ENCODE data around the gene TDRD15. TPM values are rescaled to one million over a fixed set of nuclear protein-coding genes. Genes with fewer than 3 reads are reported as not detected.
"Not testable (repeated sequence)": the region's sequence is repeated elsewhere in the genome, so short reads cannot be mapped to it uniquely, and the experiment has no call there.

Gene TDRD15
- total and polyA plus RNA-seq, 2 donors: 0.05 to 0.07 TPM

DNA sequence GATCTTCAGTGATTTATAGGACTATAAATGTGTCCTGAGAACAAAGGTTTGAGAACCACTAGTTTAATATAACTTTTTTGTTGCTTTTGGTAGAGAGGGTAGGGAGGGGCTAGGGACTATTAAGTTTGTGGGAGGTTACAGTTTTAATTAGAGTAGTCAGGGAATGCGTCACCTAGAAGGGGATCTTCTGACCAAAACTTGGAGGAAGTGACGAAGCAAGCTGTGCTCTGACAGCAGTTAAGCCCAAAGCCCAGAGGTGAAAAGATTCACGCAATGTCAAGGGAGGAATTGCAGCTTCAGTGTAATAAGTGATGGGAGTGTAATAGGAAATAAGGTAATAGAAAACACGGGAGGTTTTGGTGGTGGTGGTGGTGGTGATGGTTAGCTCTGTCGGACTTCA, 8.1 kb downstream of the TDRD15 start:
- DNase-seq (ENCODE audit: low read depth in 6 of 9, low spot score in 9 of 9): no peak
- no peaks in the 10 kb centered on the region for H3K36me3 ChIP-seq (ENCODE audit: control insufficient read depth in 2 of 2, insufficient read depth in 2 of 2, low read length in 1 of 2)
- H3K4me1 ChIP-seq (ENCODE audit: control insufficient read depth in 2 of 2, insufficient read depth in 2 of 2, low read length in 2 of 2): no peaks in the 10 kb centered on the region
- H3K4me3 ChIP-seq (ENCODE audit: low read length in 2 of 2): no peak overlapping the region
- 84% methylated on average over 5 of the region's 5 CpGs for WGBS
- no peak overlapping the region for H3K27ac ChIP-seq (ENCODE audit: low read depth in 1 of 2, low read length in 1 of 2)
- no peaks in the 10 kb centered on the region for H3K9me3 ChIP-seq (ENCODE audit: control insufficient read depth in 2 of 2, insufficient read depth in 1 of 2, low read length in 1 of 2)
- no peaks in the 10 kb centered on the region for H3K27me3 ChIP-seq (ENCODE audit: control insufficient read depth in 2 of 2, insufficient read depth in 1 of 2, low read length in 1 of 2)

DNA sequence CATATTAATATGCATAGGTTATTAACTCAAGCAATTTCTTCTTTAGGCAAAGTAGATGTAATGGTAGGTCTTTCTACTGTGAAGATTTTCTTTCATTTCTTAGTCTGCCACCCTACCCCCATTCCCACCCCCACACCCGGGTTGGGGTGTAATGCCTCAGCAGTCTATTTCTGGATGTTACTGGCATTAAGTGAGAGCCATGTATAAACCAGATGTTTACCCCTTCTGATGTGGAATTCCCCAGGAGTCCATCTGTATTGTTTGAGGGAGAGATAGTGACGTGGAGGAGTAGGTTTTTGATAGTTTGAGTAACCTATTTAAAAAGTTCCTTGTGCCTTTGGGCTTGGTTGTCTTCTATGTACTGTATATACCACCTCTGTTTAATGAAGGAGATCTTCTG, 11.8 kb downstream of the TDRD15 start:
- no peaks in the 10 kb centered on the region for H3K36me3 ChIP-seq (ENCODE audit: control insufficient read depth in 2 of 2, insufficient read depth in 2 of 2, low read length in 1 of 2)

DNA sequence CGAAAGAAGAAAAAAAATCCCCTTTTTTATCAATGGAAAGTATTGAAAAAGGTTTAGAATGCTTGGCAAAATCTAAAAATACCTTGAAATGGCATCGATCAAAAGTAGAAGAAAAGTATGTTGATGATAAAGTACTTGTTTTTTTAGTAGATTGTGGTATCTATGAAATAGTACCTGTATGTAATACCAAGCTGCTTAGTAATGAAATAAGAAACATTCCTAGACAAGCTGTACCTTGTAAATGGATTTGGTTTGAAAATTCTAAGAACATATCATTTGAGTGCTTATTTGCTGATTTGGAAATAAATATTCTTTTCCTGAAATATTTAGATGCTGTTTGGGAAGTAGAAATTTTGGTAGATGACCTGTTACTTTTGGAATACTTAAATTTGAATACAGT, 18.4 kb downstream of the TDRD15 start:
- Histone ChIP-seq H3K4me1 (ENCODE audit: control insufficient read depth in 2 of 2, insufficient read depth in 2 of 2, low read length in 2 of 2) (no peaks in the 10 kb centered on the region), H3K27ac (ENCODE audit: low read depth in 1 of 2, low read length in 1 of 2) (no peak overlapping the region), H3K4me3 (ENCODE audit: low read length in 2 of 2) (no peak overlapping the region), H3K9me3 (ENCODE audit: control insufficient read depth in 2 of 2, insufficient read depth in 1 of 2, low read length in 1 of 2) (no peaks in the 10 kb centered on the region), H3K27me3 (ENCODE audit: control insufficient read depth in 2 of 2, insufficient read depth in 1 of 2, low read length in 1 of 2) (no peaks in the 10 kb centered on the region), H3K36me3 (ENCODE audit: control insufficient read depth in 2 of 2, insufficient read depth in 2 of 2, low read length in 1 of 2) (no peaks in the 10 kb centered on the region)
- no peak for DNase-seq (ENCODE audit: low read depth in 6 of 9, low spot score in 9 of 9)
- WGBS: 83% methylated on average over 2 of the region's 2 CpGs

More for the DNA sequence above, 11.8 kb downstream of the TDRD15 start:
- Histone ChIP-seq H3K27me3 (ENCODE audit: control insufficient read depth in 2 of 2, insufficient read depth in 1 of 2, low read length in 1 of 2) (no peaks in the 10 kb centered on the region), H3K27ac (ENCODE audit: low read depth in 1 of 2, low read length in 1 of 2) (no peak overlapping the region), H3K4me3 (ENCODE audit: low read length in 2 of 2) (no peak overlapping the region), H3K9me3 (ENCODE audit: control insufficient read depth in 2 of 2, insufficient read depth in 1 of 2, low read length in 1 of 2) (no peaks in the 10 kb centered on the region), H3K4me1 (ENCODE audit: control insufficient read depth in 2 of 2, insufficient read depth in 2 of 2, low read length in 2 of 2) (no peaks in the 10 kb centered on the region)
- DNase-seq (ENCODE audit: low read depth in 6 of 9, low spot score in 9 of 9): no peak
- 88% methylated on average over 2 of the region's 2 CpGs for WGBS

DNA sequence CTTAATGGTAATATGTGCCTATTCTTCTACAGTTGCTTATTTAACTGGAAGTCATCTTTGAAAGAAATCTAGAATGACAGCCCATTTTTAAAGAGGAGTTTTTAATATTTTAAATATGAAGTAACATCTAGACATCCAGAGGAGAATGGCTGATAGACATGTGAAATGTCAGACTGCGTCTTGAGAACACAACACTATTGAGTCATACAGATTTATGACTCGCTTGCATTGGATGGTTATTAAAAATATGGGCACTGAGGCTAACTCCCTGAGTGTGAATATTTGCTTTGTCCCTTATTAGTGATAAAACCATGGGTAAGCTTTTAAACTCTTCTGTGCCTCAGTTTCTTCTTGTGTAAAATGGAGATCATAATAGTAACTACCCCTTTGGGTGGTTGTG, 22.9 kb downstream of the TDRD15 start:
- no peaks in the 10 kb centered on the region for H3K27me3 ChIP-seq (ENCODE audit: control insufficient read depth in 2 of 2, insufficient read depth in 1 of 2, low read length in 1 of 2)
- H3K27ac ChIP-seq (ENCODE audit: low read depth in 1 of 2, low read length in 1 of 2): no peak overlapping the region
- H3K9me3 ChIP-seq (ENCODE audit: control insufficient read depth in 2 of 2, insufficient read depth in 1 of 2, low read length in 1 of 2): no peaks in the 10 kb centered on the region
- H3K4me1 ChIP-seq (ENCODE audit: control insufficient read depth in 2 of 2, insufficient read depth in 2 of 2, low read length in 2 of 2): no peaks in the 10 kb centered on the region
- no peak overlapping the region for H3K4me3 ChIP-seq (ENCODE audit: low read length in 2 of 2)
- no peak for DNase-seq (ENCODE audit: low read depth in 6 of 9, low spot score in 9 of 9)
- WGBS: 95% methylated on average over 2 of the region's 2 CpGs
- no peaks in the 10 kb centered on the region for H3K36me3 ChIP-seq (ENCODE audit: control insufficient read depth in 2 of 2, insufficient read depth in 2 of 2, low read length in 1 of 2)

DNA sequence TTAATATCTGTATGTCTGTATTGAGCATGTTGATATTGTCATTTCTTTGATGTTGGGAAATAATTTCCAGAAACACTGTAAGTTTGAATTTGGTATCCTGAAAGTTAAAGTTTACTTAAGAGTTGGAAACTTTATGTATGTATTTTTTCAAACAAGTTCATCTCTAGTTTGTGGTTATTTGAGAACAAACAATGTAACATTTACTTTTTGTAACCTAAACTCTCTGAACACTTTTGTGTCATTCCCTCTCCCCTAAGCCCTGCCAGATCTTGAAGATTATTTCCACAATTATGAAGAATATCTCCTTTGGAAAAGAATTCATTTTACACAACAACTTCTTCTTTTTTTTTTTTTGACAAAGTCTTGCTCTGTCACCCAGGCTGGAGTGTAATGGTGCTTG, 24.9 kb downstream of the TDRD15 start:
- Histone ChIP-seq H3K4me3 (ENCODE audit: low read length in 2 of 2) (no peak overlapping the region), H3K9me3 (ENCODE audit: control insufficient read depth in 2 of 2, insufficient read depth in 1 of 2, low read length in 1 of 2) (no peaks in the 10 kb centered on the region), H3K27me3 (ENCODE audit: control insufficient read depth in 2 of 2, insufficient read depth in 1 of 2, low read length in 1 of 2) (no peaks in the 10 kb centered on the region), H3K36me3 (ENCODE audit: control insufficient read depth in 2 of 2, insufficient read depth in 2 of 2, low read length in 1 of 2) (no peaks in the 10 kb centered on the region), H3K4me1 (ENCODE audit: control insufficient read depth in 2 of 2, insufficient read depth in 2 of 2, low read length in 2 of 2) (no peaks in the 10 kb centered on the region), H3K27ac (ENCODE audit: low read depth in 1 of 2, low read length in 1 of 2) (no peak overlapping the region)
- DNase-seq (ENCODE audit: low read depth in 6 of 9, low spot score in 9 of 9): no peak

DNA sequence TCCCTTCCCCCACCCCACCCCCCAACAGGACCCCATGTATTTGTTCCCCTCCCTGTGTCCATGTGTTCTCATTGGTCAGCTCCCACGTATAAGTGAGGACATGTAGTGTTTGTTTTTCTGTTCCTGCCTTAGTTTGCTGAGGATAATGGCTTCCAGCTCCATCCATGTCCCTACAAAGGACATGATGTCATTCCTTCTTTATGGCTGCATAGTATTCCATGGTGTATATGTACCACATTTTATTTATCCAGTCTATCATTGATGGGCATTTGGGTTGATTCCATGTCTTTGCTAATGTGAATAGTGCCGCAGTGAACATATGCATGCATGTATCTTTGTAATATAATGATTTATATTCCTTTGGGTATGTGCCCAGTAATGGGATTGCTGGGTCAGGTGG, 27.5 kb downstream of the TDRD15 start:
- not testable (repeated sequence) for DNase-seq (ENCODE audit: low read depth in 6 of 9, low spot score in 9 of 9); H3K4me1 ChIP-seq (ENCODE audit: control insufficient read depth in 2 of 2, insufficient read depth in 2 of 2, low read length in 2 of 2)
- WGBS: 48% methylated on average over 2 of the region's 2 CpGs

DNA sequence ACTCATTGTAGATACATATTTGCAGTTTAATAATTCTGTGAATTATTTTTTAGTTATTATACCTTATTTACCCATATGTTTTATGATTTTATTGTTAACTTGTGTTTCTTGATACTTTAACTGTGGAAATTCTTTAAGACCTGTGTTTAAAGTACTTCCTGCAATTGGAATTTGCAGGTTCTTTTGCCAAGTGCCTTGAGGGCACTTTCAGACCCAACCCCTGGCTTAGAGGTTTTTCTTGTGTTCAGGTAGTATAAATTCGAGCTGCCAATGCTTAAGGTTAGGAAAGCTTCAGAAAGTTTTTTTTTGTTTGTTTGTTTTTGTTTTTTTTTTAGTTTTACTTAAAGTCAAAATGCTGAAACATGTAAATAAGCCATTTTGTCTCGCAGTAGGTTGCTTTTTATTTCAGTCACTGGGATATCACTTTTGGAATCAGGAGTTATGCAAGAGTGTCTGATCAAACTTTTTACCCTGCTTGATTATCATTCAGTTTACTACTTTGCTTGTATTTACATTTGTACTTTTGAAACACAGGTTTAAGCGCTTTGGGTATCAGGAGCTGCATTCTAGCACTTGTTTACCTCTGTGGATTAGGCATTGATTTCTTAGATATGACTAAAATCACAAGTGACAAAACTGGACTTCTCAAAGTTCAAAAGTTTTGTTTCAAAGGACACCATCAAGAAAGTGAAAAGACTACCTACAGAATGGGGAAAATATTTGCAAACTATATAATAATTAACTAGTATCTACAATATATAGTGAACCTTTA, 31.8 kb downstream of the TDRD15 start:
- WGBS: 39% methylated on average over 3 of the region's 3 CpGs
- no peaks in the 10 kb centered on the region for H3K36me3 ChIP-seq (ENCODE audit: control insufficient read depth in 2 of 2, insufficient read depth in 2 of 2, low read length in 1 of 2)
- DNase-seq (ENCODE audit: low read depth in 6 of 9, low spot score in 9 of 9): no peak
- no peaks in the 10 kb centered on the region for H3K4me1 ChIP-seq (ENCODE audit: control insufficient read depth in 2 of 2, insufficient read depth in 2 of 2, low read length in 2 of 2)
- H3K27ac ChIP-seq (ENCODE audit: low read depth in 1 of 2, low read length in 1 of 2): no peak overlapping the region
- H3K27me3 ChIP-seq (ENCODE audit: control insufficient read depth in 2 of 2, insufficient read depth in 1 of 2, low read length in 1 of 2): no peaks in the 10 kb centered on the region
- H3K9me3 ChIP-seq (ENCODE audit: control insufficient read depth in 2 of 2, insufficient read depth in 1 of 2, low read length in 1 of 2): no peaks in the 10 kb centered on the region
- no peak overlapping the region for H3K4me3 ChIP-seq (ENCODE audit: low read length in 2 of 2)

More for the DNA sequence above, 27.5 kb downstream of the TDRD15 start:
- H3K27ac ChIP-seq (ENCODE audit: low read depth in 1 of 2, low read length in 1 of 2); H3K27me3 ChIP-seq (ENCODE audit: control insufficient read depth in 2 of 2, insufficient read depth in 1 of 2, low read length in 1 of 2); H3K4me3 ChIP-seq (ENCODE audit: low read length in 2 of 2); H3K36me3 ChIP-seq (ENCODE audit: control insufficient read depth in 2 of 2, insufficient read depth in 2 of 2, low read length in 1 of 2); H3K9me3 ChIP-seq (ENCODE audit: control insufficient read depth in 2 of 2, insufficient read depth in 1 of 2, low read length in 1 of 2): not testable (repeated sequence)

DNA sequence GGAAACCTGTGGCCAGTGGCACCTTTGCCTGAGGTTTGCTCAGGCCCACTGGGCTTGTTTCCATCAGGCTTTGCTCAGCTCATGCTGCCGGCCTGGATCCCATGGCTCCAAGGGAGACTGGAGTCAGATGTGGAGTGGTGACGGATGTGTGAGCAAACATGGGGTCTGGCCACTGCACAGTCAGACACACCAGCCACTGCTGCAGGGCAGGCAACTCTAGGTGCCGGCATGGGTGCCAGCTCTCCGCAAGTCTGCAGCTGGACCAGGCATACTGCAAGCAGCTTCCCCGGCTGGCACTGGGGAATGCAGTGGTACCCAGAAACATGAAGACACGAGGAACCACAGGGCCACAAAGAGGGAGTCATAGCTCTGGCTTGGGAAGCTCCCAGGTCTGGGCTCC, 37.4 kb downstream of the TDRD15 start:
- Histone ChIP-seq H3K4me1 (ENCODE audit: control insufficient read depth in 2 of 2, insufficient read depth in 2 of 2, low read length in 2 of 2) (no peaks in the 10 kb centered on the region), H3K9me3 (ENCODE audit: control insufficient read depth in 2 of 2, insufficient read depth in 1 of 2, low read length in 1 of 2) (peaks cover 0 to 7% of the 10 kb centered on the region in 2 donors), H3K27ac (ENCODE audit: low read depth in 1 of 2, low read length in 1 of 2) (no peak overlapping the region), H3K36me3 (ENCODE audit: control insufficient read depth in 2 of 2, insufficient read depth in 2 of 2, low read length in 1 of 2) (no peaks in the 10 kb centered on the region), H3K27me3 (ENCODE audit: control insufficient read depth in 2 of 2, insufficient read depth in 1 of 2, low read length in 1 of 2) (no peaks in the 10 kb centered on the region), H3K4me3 (ENCODE audit: low read length in 2 of 2) (no peak overlapping the region)
- WGBS: 96% methylated on average over 6 of the region's 6 CpGs
- DNase-seq (ENCODE audit: low read depth in 6 of 9, low spot score in 9 of 9): no peak

DNA sequence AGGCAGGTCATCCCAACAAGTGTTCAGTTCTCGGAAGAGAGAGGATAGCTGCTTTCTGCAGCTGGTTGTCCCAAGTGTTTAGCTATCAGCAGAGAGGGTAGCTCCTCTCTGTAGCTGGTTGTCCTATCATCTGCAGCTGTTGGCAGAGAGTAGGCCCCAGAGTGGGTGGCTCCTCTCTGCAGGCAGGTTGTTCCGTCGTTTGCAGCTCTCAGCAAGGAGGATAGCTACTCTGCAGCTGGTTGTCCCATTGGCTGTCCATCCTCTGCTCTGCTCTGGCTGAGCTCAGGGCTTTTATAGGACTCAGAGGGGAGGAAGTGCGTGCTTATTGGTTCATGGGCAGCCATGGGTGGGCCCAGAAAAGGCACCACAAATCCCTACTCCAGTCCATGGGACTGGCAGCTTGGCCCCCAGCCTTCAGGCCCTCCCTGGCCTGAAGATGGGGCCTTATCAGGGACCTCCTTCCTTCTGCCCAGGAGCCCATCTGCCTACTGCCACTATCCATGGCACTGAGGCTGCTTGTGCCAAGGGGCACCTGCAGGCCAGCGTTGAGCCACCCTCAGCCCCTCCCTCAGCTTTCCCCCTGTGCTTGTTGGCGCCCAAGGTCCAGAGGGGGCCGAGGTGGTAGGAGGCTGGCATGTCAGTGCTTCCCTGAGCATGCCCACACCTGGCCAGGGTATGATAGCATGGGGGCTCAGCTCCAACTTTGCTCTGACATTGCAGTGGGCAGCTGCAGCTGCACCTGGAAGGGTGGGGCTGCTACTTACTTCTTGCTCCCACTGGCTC, 38.3 kb downstream of the TDRD15 start:
- DNase-seq (ENCODE audit: low read depth in 6 of 9, low spot score in 9 of 9): no peak
- WGBS: 92% methylated on average over 7 of the region's 7 CpGs
- Histone ChIP-seq H3K27ac (ENCODE audit: low read depth in 1 of 2, low read length in 1 of 2) (no peak overlapping the region), H3K9me3 (ENCODE audit: control insufficient read depth in 2 of 2, insufficient read depth in 1 of 2, low read length in 1 of 2) (peaks cover 0 to 7% of the 10 kb centered on the region in 2 donors), H3K36me3 (ENCODE audit: control insufficient read depth in 2 of 2, insufficient read depth in 2 of 2, low read length in 1 of 2) (no peaks in the 10 kb centered on the region), H3K4me3 (ENCODE audit: low read length in 2 of 2) (no peak overlapping the region), H3K4me1 (ENCODE audit: control insufficient read depth in 2 of 2, insufficient read depth in 2 of 2, low read length in 2 of 2) (no peaks in the 10 kb centered on the region), H3K27me3 (ENCODE audit: control insufficient read depth in 2 of 2, insufficient read depth in 1 of 2, low read length in 1 of 2) (no peaks in the 10 kb centered on the region)

All from thymus (tissue), 11 donors.